Liver (tissue), 9 donors: Measurements from ENCODE around the gene TOR4A. TPM values are rescaled to one million over a fixed set of nuclear protein-coding genes. Genes with fewer than 3 reads are reported as not detected.

ENCODE experiments used
- DNase-seq: peaks from one replicate; pipeline ENCODE4 v3.0.0-alpha.2; 2017; ENCODE audit warnings: low spot score
- H3K27ac ChIP-seq, 2 donors: one replicate each; pipeline ENCODE4 v1.7.0; 2013; ENCODE audit warnings: inconsistent platforms in 2 of 2, low read length in 2 of 2, control low read depth in 1 of 2, low read depth in 1 of 2, mild to moderate bottlenecking in 1 of 2
- H3K27me3 ChIP-seq, 4 donors: one replicate each; pipeline versions ENCODE4 v1.6.1 to v1.7.0; 2013; ENCODE audit warnings: low read length in 3 of 4, inconsistent platforms in 1 of 4, mild to moderate bottlenecking in 1 of 4, moderate library complexity in 1 of 4; ENCODE audit not compliant: control insufficient read depth in 4 of 4, insufficient read depth in 4 of 4
- H3K36me3 ChIP-seq, 4 donors: one replicate each; pipeline versions ENCODE4 v1.6.1 to v1.7.0; 2013; ENCODE audit warnings: low read length in 3 of 4, mild to moderate bottlenecking in 3 of 4, low read depth in 1 of 4, moderate library complexity in 1 of 4; ENCODE audit not compliant: control insufficient read depth in 4 of 4, insufficient read depth in 3 of 4
- H3K4me1 ChIP-seq, 4 donors: one replicate each; pipeline versions ENCODE4 v1.6.1 to v1.7.0; 2013; ENCODE audit warnings: low read length in 3 of 4, mild to moderate bottlenecking in 3 of 4, moderate library complexity in 1 of 4; ENCODE audit not compliant: control insufficient read depth in 4 of 4, insufficient read depth in 4 of 4
- H3K4me3 ChIP-seq, 3 donors: one replicate each; pipeline versions ENCODE4 v1.6.1 to v1.7.0; 2013; ENCODE audit warnings: low read length in 3 of 3, control low read depth in 1 of 3, low read depth in 1 of 3, mild to moderate bottlenecking in 1 of 3
- H3K9ac ChIP-seq, 2 donors: one replicate each; pipeline ENCODE4 v1.7.0; 2013; ENCODE audit warnings: low read length in 2 of 2, mild to moderate bottlenecking in 2 of 2, moderate library complexity in 2 of 2, control low read depth in 1 of 2, low read depth in 1 of 2
- H3K9me3 ChIP-seq, 4 donors: one replicate each; pipeline versions ENCODE4 v1.6.1 to v1.7.0; 2013; ENCODE audit warnings: low read length in 3 of 4; ENCODE audit not compliant: control insufficient read depth in 4 of 4
- EGR1 ChIP-seq, 2 donors: IDR thresholded peaks; 2 replicates each; pipeline ENCODE4 v1.6.1; 2016 to 2018; ENCODE audit warnings: antibody characterized with exemption in 2 of 2, low read depth in 2 of 2
- FOXA1 ChIP-seq: IDR thresholded peaks from 2 replicates; pipeline ENCODE4 v1.6.1; 2016; ENCODE audit warnings: antibody characterized with exemption
- FOXA2 ChIP-seq: IDR thresholded peaks from 2 replicates; pipeline ENCODE4 v1.6.1; 2016; ENCODE audit warnings: antibody characterized with exemption
- GABPA ChIP-seq, 2 donors: IDR thresholded peaks in 1 of 2; conservative IDR thresholded peaks in 1 of 2; 2 replicates each; pipeline ENCODE4 v1.6.1; 2016; ENCODE audit warnings: antibody characterized with exemption in 2 of 2, mild to moderate bottlenecking in 1 of 2, moderate library complexity in 1 of 2
- HNF4A ChIP-seq, 2 donors: conservative IDR thresholded peaks; 2 replicates each; pipeline ENCODE4 v1.6.1; 2016; ENCODE audit warnings: antibody characterized with exemption in 2 of 2, mild to moderate bottlenecking in 2 of 2
- HNF4G ChIP-seq: IDR thresholded peaks from 2 replicates; pipeline ENCODE4 v1.6.1; 2016; ENCODE audit warnings: antibody characterized with exemption
- JUND ChIP-seq, 2 donors: IDR thresholded peaks; 2 replicates each; pipeline ENCODE4 v1.6.1; 2016; ENCODE audit warnings: antibody characterized with exemption in 2 of 2
- NR2F2 ChIP-seq: IDR thresholded peaks from 2 replicates; pipeline ENCODE4 v1.6.1; 2016; ENCODE audit warnings: antibody characterized with exemption
- RAD21 ChIP-seq, 2 donors: IDR thresholded peaks; 2 replicates each; pipeline ENCODE4 v1.6.1; 2016; ENCODE audit warnings: antibody characterized with exemption in 2 of 2, mild to moderate bottlenecking in 2 of 2
- RXRA ChIP-seq, 2 donors: IDR thresholded peaks; 2 replicates each; pipeline ENCODE4 v1.6.1; 2017 to 2018; ENCODE audit warnings: antibody characterized with exemption in 2 of 2, mild to moderate bottlenecking in 1 of 2
- SP1 ChIP-seq: IDR thresholded peaks from 2 replicates; pipeline ENCODE4 v1.6.1; 2018; ENCODE audit warnings: antibody characterized with exemption, mild to moderate bottlenecking
- TAF1 ChIP-seq: conservative IDR thresholded peaks from 2 replicates; pipeline ENCODE4 v1.6.1; 2016; ENCODE audit warnings: antibody characterized with exemption, mild to moderate bottlenecking
- YY1 ChIP-seq: IDR thresholded peaks from 2 replicates; pipeline ENCODE4 v1.6.1; 2016; ENCODE audit warnings: antibody characterized with exemption, mild to moderate bottlenecking
- WGBS: extraction: QIAGEN DNeasy Blood & Tissue Kit; methylation state at CpG from one replicate; pipeline ENCODE4 v1.1.7; 2013; 5-methylcytosine and 5-hydroxymethylcytosine counted together
- polyA plus RNA-seq, 2 donors: library from polyadenylated mRNA; stranded (reverse) in 1 of 2; unstranded in 1 of 2; fragments of 200-250 nt in 1 of 2; fragments of >200 nt in 1 of 2; fragmentation: Nextera tagmentation in 1 of 2; extraction: Ambion mirVana in 1 of 2; gene quantifications; one replicate each; pipeline versions ENCODE4 v1.2.1 to v1.2.3, GENCODE V29; 2013 to 2015
- total RNA-seq, 2 donors: library from RNA; depleted of rRNA; stranded (reverse); fragments of >200 nt; gene quantifications; one replicate each; pipeline ENCODE4 v1.2.3, GENCODE V29; 2014
- TF ChIP-seq, protein P1 (sequence below): IDR thresholded peaks from 2 replicates; pipeline ENCODE4 v1.6.1; 2016; ENCODE audit warnings: antibody characterized with exemption
- TF ChIP-seq, protein P2 (sequence below): IDR thresholded peaks from 2 replicates; pipeline ENCODE4 v1.6.1; 2016; ENCODE audit warnings: antibody characterized with exemption
- TF ChIP-seq, protein P3 (sequence below): fragments of 150-350 bp; IDR thresholded peaks from 2 replicates; pipeline ENCODE4 v1.5.1; 2017; ENCODE audit warnings: improper control_type of control experiment, low read depth, low read length; ENCODE audit not compliant: missing input control
- TF ChIP-seq, protein P4 (sequence below): IDR thresholded peaks from 2 replicates; pipeline ENCODE4 v1.6.1; 2016; ENCODE audit warnings: antibody characterized with exemption, mild to moderate bottlenecking
- TF ChIP-seq, protein P5 (sequence below): IDR thresholded peaks from 2 replicates; pipeline ENCODE4 v1.6.1; 2016; ENCODE audit warnings: antibody characterized with exemption
- donor health status: healthy.
- donor health status: healthy.
- donor health status: healthy.
- donor health status: healthy.
- donor health status: healthy.

Gene TOR4A
- total and polyA plus RNA-seq, 4 donors, result 0.35 to 5.1 (median 4.3) TPM

DNA sequence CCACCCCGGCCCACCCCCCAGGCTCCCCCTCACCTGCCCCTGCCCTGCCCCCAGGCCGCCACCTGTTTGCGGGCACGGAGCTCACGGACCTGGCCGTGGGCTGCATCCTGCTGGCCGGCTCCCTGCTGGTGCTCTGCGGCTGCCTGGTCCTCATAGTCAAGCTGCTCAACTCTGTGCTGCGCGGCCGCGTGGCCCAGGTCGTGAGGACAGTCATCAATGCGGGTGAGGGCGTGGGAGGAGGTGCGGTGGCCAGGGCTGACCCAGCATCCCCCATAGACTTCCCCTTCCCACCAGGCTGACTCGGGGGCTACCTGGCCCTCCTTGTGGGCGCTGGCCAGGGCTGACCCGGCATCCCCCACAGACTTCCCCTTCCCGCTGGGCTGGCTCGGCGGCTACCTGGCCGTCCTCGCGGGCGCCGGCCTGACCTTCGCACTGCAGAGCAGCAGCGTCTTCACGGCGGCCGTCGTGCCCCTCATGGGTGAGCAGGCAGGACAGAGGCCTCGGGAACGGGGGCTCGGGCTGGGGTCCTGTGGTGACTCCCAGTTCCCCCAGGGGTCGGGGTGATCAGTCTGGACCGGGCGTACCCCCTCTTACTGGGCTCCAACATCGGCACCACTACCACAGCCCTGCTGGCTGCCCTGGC, 43.4 kb upstream of the TOR4A start:
- Histone ChIP-seq H3K4me3 (no peak overlapping the region), H3K9me3 (no peaks in the 10 kb centered on the region), H3K36me3 (no peaks in the 10 kb centered on the region), H3K4me1 (peaks cover 5 to 21% (median 8%) of the 10 kb centered on the region in 4 donors), H3K27me3 (no peaks in the 10 kb centered on the region), H3K27ac (no peak overlapping the region), H3K9ac (no peak overlapping the region)
- WGBS, result 39% methylated on average over 40 of the region's 40 CpGs
- DNase-seq, result no peak
- TF ChIP-seq GABPA (IDR thresholded peaks at IDR 0.05 in 1 of 2, conservative IDR thresholded peaks at IDR 0.05 in 1 of 2) (no peak), EGR1 (IDR thresholded peaks at IDR 0.05; ENCODE audit: low read depth in 2 of 2) (no peak), HNF4A (conservative IDR thresholded peaks at IDR 0.05) (no peak), HNF4G (no peak), RAD21 (IDR thresholded peaks at IDR 0.05) (no peak), FOXA2 (no peak), NR2F2 (no peak), SP1 (no peak), FOXA1 (no peak), JUND (IDR thresholded peaks at IDR 0.05) (no peak), YY1 (no peak), TAF1 (no peak), RXRA (IDR thresholded peaks at IDR 0.05) (no peak)
- TF ChIP-seq, protein P1, sequence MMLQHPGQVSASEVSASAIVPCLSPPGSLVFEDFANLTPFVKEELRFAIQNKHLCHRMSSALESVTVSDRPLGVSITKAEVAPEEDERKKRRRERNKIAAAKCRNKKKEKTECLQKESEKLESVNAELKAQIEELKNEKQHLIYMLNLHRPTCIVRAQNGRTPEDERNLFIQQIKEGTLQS, result no peak
- TF ChIP-seq, protein P2, sequence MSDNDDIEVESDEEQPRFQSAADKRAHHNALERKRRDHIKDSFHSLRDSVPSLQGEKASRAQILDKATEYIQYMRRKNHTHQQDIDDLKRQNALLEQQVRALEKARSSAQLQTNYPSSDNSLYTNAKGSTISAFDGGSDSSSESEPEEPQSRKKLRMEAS, result no peak
- TF ChIP-seq, protein P3, sequence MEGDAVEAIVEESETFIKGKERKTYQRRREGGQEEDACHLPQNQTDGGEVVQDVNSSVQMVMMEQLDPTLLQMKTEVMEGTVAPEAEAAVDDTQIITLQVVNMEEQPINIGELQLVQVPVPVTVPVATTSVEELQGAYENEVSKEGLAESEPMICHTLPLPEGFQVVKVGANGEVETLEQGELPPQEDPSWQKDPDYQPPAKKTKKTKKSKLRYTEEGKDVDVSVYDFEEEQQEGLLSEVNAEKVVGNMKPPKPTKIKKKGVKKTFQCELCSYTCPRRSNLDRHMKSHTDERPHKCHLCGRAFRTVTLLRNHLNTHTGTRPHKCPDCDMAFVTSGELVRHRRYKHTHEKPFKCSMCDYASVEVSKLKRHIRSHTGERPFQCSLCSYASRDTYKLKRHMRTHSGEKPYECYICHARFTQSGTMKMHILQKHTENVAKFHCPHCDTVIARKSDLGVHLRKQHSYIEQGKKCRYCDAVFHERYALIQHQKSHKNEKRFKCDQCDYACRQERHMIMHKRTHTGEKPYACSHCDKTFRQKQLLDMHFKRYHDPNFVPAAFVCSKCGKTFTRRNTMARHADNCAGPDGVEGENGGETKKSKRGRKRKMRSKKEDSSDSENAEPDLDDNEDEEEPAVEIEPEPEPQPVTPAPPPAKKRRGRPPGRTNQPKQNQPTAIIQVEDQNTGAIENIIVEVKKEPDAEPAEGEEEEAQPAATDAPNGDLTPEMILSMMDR, result no peak
- TF ChIP-seq, protein P4, sequence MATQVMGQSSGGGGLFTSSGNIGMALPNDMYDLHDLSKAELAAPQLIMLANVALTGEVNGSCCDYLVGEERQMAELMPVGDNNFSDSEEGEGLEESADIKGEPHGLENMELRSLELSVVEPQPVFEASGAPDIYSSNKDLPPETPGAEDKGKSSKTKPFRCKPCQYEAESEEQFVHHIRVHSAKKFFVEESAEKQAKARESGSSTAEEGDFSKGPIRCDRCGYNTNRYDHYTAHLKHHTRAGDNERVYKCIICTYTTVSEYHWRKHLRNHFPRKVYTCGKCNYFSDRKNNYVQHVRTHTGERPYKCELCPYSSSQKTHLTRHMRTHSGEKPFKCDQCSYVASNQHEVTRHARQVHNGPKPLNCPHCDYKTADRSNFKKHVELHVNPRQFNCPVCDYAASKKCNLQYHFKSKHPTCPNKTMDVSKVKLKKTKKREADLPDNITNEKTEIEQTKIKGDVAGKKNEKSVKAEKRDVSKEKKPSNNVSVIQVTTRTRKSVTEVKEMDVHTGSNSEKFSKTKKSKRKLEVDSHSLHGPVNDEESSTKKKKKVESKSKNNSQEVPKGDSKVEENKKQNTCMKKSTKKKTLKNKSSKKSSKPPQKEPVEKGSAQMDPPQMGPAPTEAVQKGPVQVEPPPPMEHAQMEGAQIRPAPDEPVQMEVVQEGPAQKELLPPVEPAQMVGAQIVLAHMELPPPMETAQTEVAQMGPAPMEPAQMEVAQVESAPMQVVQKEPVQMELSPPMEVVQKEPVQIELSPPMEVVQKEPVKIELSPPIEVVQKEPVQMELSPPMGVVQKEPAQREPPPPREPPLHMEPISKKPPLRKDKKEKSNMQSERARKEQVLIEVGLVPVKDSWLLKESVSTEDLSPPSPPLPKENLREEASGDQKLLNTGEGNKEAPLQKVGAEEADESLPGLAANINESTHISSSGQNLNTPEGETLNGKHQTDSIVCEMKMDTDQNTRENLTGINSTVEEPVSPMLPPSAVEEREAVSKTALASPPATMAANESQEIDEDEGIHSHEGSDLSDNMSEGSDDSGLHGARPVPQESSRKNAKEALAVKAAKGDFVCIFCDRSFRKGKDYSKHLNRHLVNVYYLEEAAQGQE, result no peak
- TF ChIP-seq, protein P5, sequence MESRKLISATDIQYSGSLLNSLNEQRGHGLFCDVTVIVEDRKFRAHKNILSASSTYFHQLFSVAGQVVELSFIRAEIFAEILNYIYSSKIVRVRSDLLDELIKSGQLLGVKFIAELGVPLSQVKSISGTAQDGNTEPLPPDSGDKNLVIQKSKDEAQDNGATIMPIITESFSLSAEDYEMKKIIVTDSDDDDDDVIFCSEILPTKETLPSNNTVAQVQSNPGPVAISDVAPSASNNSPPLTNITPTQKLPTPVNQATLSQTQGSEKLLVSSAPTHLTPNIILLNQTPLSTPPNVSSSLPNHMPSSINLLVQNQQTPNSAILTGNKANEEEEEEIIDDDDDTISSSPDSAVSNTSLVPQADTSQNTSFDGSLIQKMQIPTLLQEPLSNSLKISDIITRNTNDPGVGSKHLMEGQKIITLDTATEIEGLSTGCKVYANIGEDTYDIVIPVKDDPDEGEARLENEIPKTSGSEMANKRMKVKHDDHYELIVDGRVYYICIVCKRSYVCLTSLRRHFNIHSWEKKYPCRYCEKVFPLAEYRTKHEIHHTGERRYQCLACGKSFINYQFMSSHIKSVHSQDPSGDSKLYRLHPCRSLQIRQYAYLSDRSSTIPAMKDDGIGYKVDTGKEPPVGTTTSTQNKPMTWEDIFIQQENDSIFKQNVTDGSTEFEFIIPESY, result no peak
